ENCODE results near the gene GALNT1. TPM values are rescaled to one million over a fixed set of nuclear protein-coding genes. Genes with fewer than 3 reads are reported as not detected.

Gene GALNT1
- total and polyA plus RNA-seq, 10 of the 15 experiments (the other 5 are each of a cell fraction or from before 2014, with no cell fraction given), result 8.0 to 53.7 (median 29.9) TPM

- TF ChIP-seq ZNF592 (IDR thresholded peaks at IDR 0.05) (no peak), NR2C2 (IDR thresholded peaks at IDR 0.05; ENCODE audit: borderline replicate concordance, control insufficient read depth, insufficient read length, low read depth) (no peak), MTA3 (IDR thresholded peaks at IDR 0.05; ENCODE audit: borderline replicate concordance, low read length) (no peak)
Measured at GRCh38 chr18:35731701-35732100, 150.2 kb downstream of the GALNT1 start (continued).

GRCh38 chr18:35732162-35732561, 150.6 kb downstream of the GALNT1 start:
- Histone ChIP-seq H4K20me1 (ENCODE audit: control insufficient read depth, insufficient read depth) (no peaks in the 10 kb centered on the region), H3K4me3 (no peak overlapping the region), H3K27me3 (replicated peaks in 1 of 2; ENCODE audit: control insufficient read depth in 2 of 2, insufficient read depth in 2 of 2, low read length in 1 of 2) (no peaks in the 10 kb centered on the region; a peak in 1 of 4 replicates), H2AFZ (ENCODE audit: control insufficient read depth, low read depth, low read length) (no peak overlapping the region), H3K4me1 (ENCODE audit: control insufficient read depth, insufficient read depth, low read length) (no peaks in the 10 kb centered on the region), H3K9ac (ENCODE audit: control insufficient read depth, insufficient read depth, low read length) (no peak overlapping the region), H3K4me2 (ENCODE audit: control insufficient read depth, insufficient read depth) (no peak overlapping the region), H3K79me2 (ENCODE audit: control insufficient read depth, insufficient read depth, low read length) (no peaks in the 10 kb centered on the region), H3K9me3 (replicated peaks; ENCODE audit: control insufficient read depth, insufficient read depth, low read length) (no peaks in the 10 kb centered on the region), H3K36me3 (ENCODE audit: control insufficient read depth in 2 of 2, insufficient read depth in 2 of 2, low read length in 1 of 2) (no peaks in the 10 kb centered on the region), H3K27ac (ENCODE audit: control insufficient read depth, insufficient read depth) (no peak overlapping the region)
- intact Hi-C loops (cut with micrococcal nuclease; ENCODE audit: unreplicated experiment), result no loop called here
- CTCF ChIA-PET, result no interaction called here
- ATAC-seq (no peak), FAIRE-seq (no peak), DNase-seq (ENCODE audit: low read depth, low spot score) (no peak)
- SMC1A ChIA-PET (ENCODE audit: uncharacterized antibody, unreplicated experiment), result interaction anchor here (0.6 to 1.6 kb wide), 4 partner anchors 9 to 245 kb away, joined by 3 to 5 read pairs (median 4); no protein-coding TSS in a partner anchor
- WGBS (ENCODE audit: insufficient coverage, insufficient replicate concordance, low lambda C conversion rate, missing lambda C conversion rate), result 76% methylated on average over 1 of the region's 1 CpG
- RAD21 ChIA-PET (ENCODE audit: unreplicated experiment), result interaction anchor here (1.6 kb wide), 1 partner anchor 24 kb away, joined by 4 read pairs; no protein-coding TSS in a partner anchor
- POLR2A ChIA-PET, result no interaction called here
- in situ Hi-C loops (cut with MboI), result no loop called here
- no TSS peak for BruUV-seq (replicated peaks)
- TF ChIP-seq BHLHE40 (IDR thresholded peaks at IDR 0.05; ENCODE audit: borderline replicate concordance in 1 of 2, low read depth in 2 of 2, low read length in 1 of 2), result no peak
- no peak for TF ChIP-seq EED (IDR thresholded peaks at IDR 0.05; ENCODE audit: low read depth)
- no peak for TF ChIP-seq ZBTB40 (IDR thresholded peaks at IDR 0.05; ENCODE audit: borderline replicate concordance)
- no peak for TF ChIP-seq ATF2 (IDR thresholded peaks at IDR 0.05; ENCODE audit: low read length)
- no peak for TF ChIP-seq CTCF (IDR thresholded peaks at IDR 0.05 in 2 of 3, conservative IDR thresholded peaks at IDR 0.05 in 1 of 3; ENCODE audit: control insufficient read depth in 2 of 3, extremely low read depth in 1 of 3, insufficient read depth in 1 of 3, low read depth in 3 of 3, low read length in 3 of 3)
- TF ChIP-seq CBX5 (IDR thresholded peaks at IDR 0.05; ENCODE audit: low read depth), result no peak
- no peak for TF ChIP-seq SMAD5 (IDR thresholded peaks at IDR 0.05; ENCODE audit: low read depth)
